ENCODE measurements around the gene ZIM2.

DNA sequence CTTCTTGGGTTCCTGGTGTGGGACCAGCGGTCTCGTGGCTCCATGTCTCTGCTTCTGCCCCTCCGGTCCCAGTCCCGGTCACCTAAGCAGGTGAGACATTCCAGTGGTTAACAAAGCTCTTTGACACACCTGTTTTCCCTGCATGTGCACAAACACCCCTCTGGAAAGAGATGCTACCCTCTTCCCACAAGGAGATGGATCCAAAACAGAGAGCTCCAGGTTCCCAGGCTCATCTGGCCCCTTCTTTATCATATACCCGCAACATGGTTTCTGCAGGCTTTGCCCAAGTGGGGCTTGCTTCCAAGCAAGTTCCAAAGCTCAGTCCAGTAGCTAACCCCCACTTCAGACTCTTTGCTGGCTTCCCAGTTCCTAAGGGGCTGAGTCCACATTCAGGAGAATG lies 17.8 kb downstream of the ZIM2 start:
- TF ChIP-seq, protein P1, sequence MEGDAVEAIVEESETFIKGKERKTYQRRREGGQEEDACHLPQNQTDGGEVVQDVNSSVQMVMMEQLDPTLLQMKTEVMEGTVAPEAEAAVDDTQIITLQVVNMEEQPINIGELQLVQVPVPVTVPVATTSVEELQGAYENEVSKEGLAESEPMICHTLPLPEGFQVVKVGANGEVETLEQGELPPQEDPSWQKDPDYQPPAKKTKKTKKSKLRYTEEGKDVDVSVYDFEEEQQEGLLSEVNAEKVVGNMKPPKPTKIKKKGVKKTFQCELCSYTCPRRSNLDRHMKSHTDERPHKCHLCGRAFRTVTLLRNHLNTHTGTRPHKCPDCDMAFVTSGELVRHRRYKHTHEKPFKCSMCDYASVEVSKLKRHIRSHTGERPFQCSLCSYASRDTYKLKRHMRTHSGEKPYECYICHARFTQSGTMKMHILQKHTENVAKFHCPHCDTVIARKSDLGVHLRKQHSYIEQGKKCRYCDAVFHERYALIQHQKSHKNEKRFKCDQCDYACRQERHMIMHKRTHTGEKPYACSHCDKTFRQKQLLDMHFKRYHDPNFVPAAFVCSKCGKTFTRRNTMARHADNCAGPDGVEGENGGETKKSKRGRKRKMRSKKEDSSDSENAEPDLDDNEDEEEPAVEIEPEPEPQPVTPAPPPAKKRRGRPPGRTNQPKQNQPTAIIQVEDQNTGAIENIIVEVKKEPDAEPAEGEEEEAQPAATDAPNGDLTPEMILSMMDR (IDR thresholded peaks at IDR 0.05), result no peak
- no peak for TF ChIP-seq POLR2A (IDR thresholded peaks at IDR 0.05)
- TF ChIP-seq POLR2AphosphoS5 (IDR thresholded peaks at IDR 0.05; ENCODE audit: insufficient read depth in 1 of 2, low read depth in 1 of 2), result no peak

All from vagina (tissue), 2 donors.